A549 treated with CpdA at 1 μM for 4 hours (cell line): ENCODE data around the gene RBMS1. TPM values are rescaled to one million over a fixed set of nuclear protein-coding genes. Genes with fewer than 3 reads are reported as not detected.

Source experiments
- total RNA-seq: library from RNA; stranded (reverse); fragments of 200-300 nt; extraction: Qiagen RNA extraction; gene quantifications from 5 replicates; pipeline ENCODE4 v1.2.3, GENCODE V29; 2022; ENCODE audit warnings: low read depth

Gene RBMS1
- total RNA-seq = 51.0 to 60.5 TPM (median 58.5 TPM) in 5 replicates

GRCh38 chr2:160493227-160494028 lies at the start of gene RBMS1:
TSS of gene RBMS1 (minus strand) at chr2:160493807. CDS start at chr2:160493363, 444 bp downstream.

